ENCODE results near the gene FBXW10B. TPM values are rescaled to one million over a fixed set of nuclear protein-coding genes. Genes with fewer than 3 reads are reported as not detected.
"Not testable (repeated sequence)": the region's sequence is repeated elsewhere in the genome, so short reads cannot be mapped to it uniquely, and the experiment has no call there.

FBXW10B gene
- total RNA-seq, 1 experiment from 2014 or later, result not detected

DNA sequence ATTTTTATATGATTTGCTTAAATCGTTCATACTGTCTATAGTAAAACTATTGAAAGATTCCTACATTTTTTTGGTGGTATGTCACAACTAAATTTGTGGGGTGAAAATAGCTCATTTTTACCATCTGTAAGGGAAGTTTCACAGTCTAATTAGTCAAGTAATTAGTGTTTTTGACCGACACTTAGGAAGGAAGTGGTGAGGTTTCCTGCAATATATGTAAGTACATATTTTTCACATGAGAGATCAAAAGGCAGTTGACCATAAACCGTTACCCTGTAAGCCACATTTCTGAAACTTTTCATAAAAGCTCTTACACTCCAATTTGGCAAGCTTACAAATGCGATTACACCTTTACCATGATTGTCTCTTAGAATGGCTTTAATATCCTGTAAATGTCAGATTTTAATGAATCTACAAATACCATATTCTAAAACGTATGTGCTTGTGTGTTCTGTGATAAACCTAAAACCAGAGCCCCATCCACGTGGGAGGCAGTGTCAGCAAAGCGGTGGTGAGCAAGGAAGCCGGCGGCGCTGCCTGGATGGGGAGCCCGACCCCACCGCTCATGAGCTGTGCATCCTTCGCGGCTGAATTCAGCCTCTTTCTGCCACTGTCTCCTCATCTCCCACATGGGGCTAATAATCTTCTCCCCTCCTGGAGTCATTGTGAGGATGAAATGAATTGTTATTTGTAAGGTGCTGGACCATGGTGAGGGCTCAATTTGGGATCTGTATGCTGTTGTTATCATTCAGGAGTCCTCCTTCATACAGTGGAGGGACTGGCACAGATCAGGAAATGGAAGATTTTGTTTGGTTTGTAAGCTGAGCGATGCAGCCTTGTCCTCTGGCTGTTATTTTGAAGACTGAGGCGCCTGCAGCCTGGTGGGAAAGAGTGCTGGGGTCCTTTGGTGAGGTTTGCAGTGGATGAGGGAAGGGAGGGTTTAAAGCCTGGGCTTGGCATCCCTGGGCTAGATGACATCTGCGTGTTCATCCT lies 29.7 kb downstream of the FBXW10B start:
- H3K27ac ChIP-seq (ENCODE audit: insufficient read length, low read depth, low read length); H2BK120ac ChIP-seq (ENCODE audit: low read depth, low read length, poor library complexity, severe bottlenecking); H4K8ac ChIP-seq (replicated peaks; ENCODE audit: insufficient read length, low read depth, low read length); H4K91ac ChIP-seq (ENCODE audit: insufficient read length, low read depth, low read length); H2BK12ac ChIP-seq (ENCODE audit: insufficient read length, low read depth, low read length); H3K4me3 Mint-ChIP-seq; H3T11ph ChIP-seq (ENCODE audit: low read length); H3K23ac ChIP-seq (ENCODE audit: insufficient read length, low read depth, low read length); H3K9me3 Mint-ChIP-seq; DNase-seq; H3K56ac ChIP-seq (ENCODE audit: insufficient read length, low read depth, low read length); H3K27me3 ChIP-seq (ENCODE audit: insufficient read depth, low read length); H3K79me1 ChIP-seq (ENCODE audit: insufficient read depth, low read depth, low read length, poor library complexity, severe bottlenecking); H3K27me3 Mint-ChIP-seq (ENCODE audit: low read depth); H3K4me1 ChIP-seq (ENCODE audit: insufficient read depth, low read length); H2BK15ac ChIP-seq (ENCODE audit: low read depth, low read length); H2BK20ac ChIP-seq (ENCODE audit: low read depth, low read length, poor library complexity, severe bottlenecking); H3K9me3 ChIP-seq (ENCODE audit: control insufficient read depth, low read depth, low read length); H3K36me3 Mint-ChIP-seq (ENCODE audit: insufficient read depth in 1 of 3, low read depth in 3 of 3); H2BK5ac ChIP-seq (ENCODE audit: insufficient read length, low read length); H4K20me1 ChIP-seq (ENCODE audit: control insufficient read depth, insufficient read depth, insufficient read length); H3K18ac ChIP-seq (ENCODE audit: insufficient read length, low read depth, low read length); H3K9ac ChIP-seq (ENCODE audit: extremely low read depth, insufficient read length, low read length); H3K27ac Mint-ChIP-seq; H3K14ac ChIP-seq (ENCODE audit: insufficient read depth, low read length); H2AK5ac ChIP-seq (ENCODE audit: insufficient read length, low read length); H4K5ac ChIP-seq (ENCODE audit: insufficient read length, low read depth, low read length); H3K79me2 ChIP-seq (ENCODE audit: insufficient read depth, low read length); H2AFZ ChIP-seq (ENCODE audit: low read length); H3K23me2 ChIP-seq (ENCODE audit: insufficient read length, low read depth, low read length, poor library complexity, severe bottlenecking); H3K4ac ChIP-seq (ENCODE audit: low read depth, low read length); H3K4me2 ChIP-seq (ENCODE audit: insufficient read depth, insufficient read length, low read length): not testable (repeated sequence)
- no CpG with 5 or more reads among the region's 17 CpGs for WGBS (ENCODE audit: extremely low coverage, insufficient read length, low lambda C conversion rate)
- H3K4me1 Mint-ChIP-seq, result peaks cover 9 to 11% of the 10 kb centered on the region in 2 experiments

DNA sequence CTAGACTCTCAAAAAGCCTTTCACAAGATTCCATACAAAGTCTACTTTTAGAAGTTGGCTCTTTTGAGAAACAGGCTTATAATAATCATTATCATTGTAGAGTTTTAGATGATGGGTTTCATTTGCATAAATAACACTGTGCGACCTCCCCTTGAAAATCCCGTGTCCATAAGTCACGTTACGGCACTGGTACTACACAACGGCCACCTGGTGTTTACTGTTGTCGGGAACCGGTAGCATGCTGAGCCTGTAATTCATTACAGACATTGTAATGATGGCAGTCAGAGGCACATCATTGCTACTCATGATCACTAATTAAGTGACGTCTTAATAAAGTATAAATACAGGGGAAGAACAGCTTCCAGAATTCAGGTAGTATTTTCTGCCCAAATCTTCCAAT lies 31.5 kb downstream of the FBXW10B start:
- not testable (repeated sequence) for H4K5ac ChIP-seq (ENCODE audit: insufficient read length, low read depth, low read length); H2AFZ ChIP-seq (ENCODE audit: low read length); H3K4me1 ChIP-seq (ENCODE audit: insufficient read depth, low read length); H3K27me3 Mint-ChIP-seq (ENCODE audit: low read depth); H3K4me2 ChIP-seq (ENCODE audit: insufficient read depth, insufficient read length, low read length); H3K4me1 Mint-ChIP-seq; H2AK5ac ChIP-seq (ENCODE audit: insufficient read length, low read length); H3K18ac ChIP-seq (ENCODE audit: insufficient read length, low read depth, low read length); H2BK5ac ChIP-seq (ENCODE audit: insufficient read length, low read length); H3K23ac ChIP-seq (ENCODE audit: insufficient read length, low read depth, low read length); H3K79me2 ChIP-seq (ENCODE audit: insufficient read depth, low read length); H3K27ac ChIP-seq (ENCODE audit: insufficient read length, low read depth, low read length); H3K9me3 Mint-ChIP-seq; H3K4ac ChIP-seq (ENCODE audit: low read depth, low read length); H3T11ph ChIP-seq (ENCODE audit: low read length); H2BK20ac ChIP-seq (ENCODE audit: low read depth, low read length, poor library complexity, severe bottlenecking); H4K91ac ChIP-seq (ENCODE audit: insufficient read length, low read depth, low read length); H3K4me3 Mint-ChIP-seq; H3K79me1 ChIP-seq (ENCODE audit: insufficient read depth, low read depth, low read length, poor library complexity, severe bottlenecking); H3K56ac ChIP-seq (ENCODE audit: insufficient read length, low read depth, low read length); H4K20me1 ChIP-seq (ENCODE audit: control insufficient read depth, insufficient read depth, insufficient read length); H2BK12ac ChIP-seq (ENCODE audit: insufficient read length, low read depth, low read length); H3K9me3 ChIP-seq (ENCODE audit: control insufficient read depth, low read depth, low read length); H3K27ac Mint-ChIP-seq; H2BK120ac ChIP-seq (ENCODE audit: low read depth, low read length, poor library complexity, severe bottlenecking); H3K9ac ChIP-seq (ENCODE audit: extremely low read depth, insufficient read length, low read length); H3K36me3 Mint-ChIP-seq (ENCODE audit: insufficient read depth in 1 of 3, low read depth in 3 of 3); H3K14ac ChIP-seq (ENCODE audit: insufficient read depth, low read length); H3K27me3 ChIP-seq (ENCODE audit: insufficient read depth, low read length); DNase-seq; H2BK15ac ChIP-seq (ENCODE audit: low read depth, low read length); H4K8ac ChIP-seq (replicated peaks; ENCODE audit: insufficient read length, low read depth, low read length); H3K23me2 ChIP-seq (ENCODE audit: insufficient read length, low read depth, low read length, poor library complexity, severe bottlenecking)
- WGBS (ENCODE audit: extremely low coverage, insufficient read length, low lambda C conversion rate), result no CpG with 5 or more reads among the region's 8 CpGs
